ENCODE results near the gene ATP9A. TPM values are rescaled to one million over a fixed set of nuclear protein-coding genes. Genes with fewer than 3 reads are reported as not detected.

Gene ATP9A
- total RNA-seq, 4 donors from 2014 or later = 36.1 to 47.4 (median 38.1) TPM

DNA sequence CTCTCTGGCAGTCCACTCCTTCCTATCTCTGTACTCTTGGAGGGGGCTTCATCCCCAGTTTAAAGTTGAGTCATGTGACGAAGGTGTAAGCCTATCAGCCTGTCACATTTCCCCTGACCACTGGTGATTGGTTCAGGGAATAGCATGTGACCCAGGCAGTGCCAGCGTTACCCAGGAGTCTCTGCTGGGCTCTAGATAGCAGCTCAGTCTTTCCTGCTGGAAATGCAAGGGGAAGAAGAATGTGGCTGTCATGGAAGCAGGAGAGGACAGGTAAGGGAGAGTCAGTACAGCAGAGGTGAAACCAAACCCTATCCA lies 190.1 kb downstream of the ATP9A start:
- Histone ChIP-seq H3K27ac (no peak overlapping the region), H3K36me3 (no peaks in the 10 kb centered on the region), H3K4me3 (no peak overlapping the region), H3K27me3 (no peaks in the 10 kb centered on the region), H3K9me3 (peaks cover 0 to 5% (median 0%) of the 10 kb centered on the region in 4 donors), H3K4me1 (peaks cover 0 to 7% (median 0%) of the 10 kb centered on the region in 4 donors)
- DNase-seq (ENCODE audit: low spot score in 2 of 2) = no peak
- WGBS, 2 donors = 78 to 92% methylated on average over 2 of the region's 2 CpGs
- TF ChIP-seq, protein P1, sequence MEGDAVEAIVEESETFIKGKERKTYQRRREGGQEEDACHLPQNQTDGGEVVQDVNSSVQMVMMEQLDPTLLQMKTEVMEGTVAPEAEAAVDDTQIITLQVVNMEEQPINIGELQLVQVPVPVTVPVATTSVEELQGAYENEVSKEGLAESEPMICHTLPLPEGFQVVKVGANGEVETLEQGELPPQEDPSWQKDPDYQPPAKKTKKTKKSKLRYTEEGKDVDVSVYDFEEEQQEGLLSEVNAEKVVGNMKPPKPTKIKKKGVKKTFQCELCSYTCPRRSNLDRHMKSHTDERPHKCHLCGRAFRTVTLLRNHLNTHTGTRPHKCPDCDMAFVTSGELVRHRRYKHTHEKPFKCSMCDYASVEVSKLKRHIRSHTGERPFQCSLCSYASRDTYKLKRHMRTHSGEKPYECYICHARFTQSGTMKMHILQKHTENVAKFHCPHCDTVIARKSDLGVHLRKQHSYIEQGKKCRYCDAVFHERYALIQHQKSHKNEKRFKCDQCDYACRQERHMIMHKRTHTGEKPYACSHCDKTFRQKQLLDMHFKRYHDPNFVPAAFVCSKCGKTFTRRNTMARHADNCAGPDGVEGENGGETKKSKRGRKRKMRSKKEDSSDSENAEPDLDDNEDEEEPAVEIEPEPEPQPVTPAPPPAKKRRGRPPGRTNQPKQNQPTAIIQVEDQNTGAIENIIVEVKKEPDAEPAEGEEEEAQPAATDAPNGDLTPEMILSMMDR (IDR thresholded peaks at IDR 0.05) = no peak
- TF ChIP-seq POLR2A (IDR thresholded peaks at IDR 0.05) (no peak), EP300 (IDR thresholded peaks at IDR 0.05) (no peak)

DNA sequence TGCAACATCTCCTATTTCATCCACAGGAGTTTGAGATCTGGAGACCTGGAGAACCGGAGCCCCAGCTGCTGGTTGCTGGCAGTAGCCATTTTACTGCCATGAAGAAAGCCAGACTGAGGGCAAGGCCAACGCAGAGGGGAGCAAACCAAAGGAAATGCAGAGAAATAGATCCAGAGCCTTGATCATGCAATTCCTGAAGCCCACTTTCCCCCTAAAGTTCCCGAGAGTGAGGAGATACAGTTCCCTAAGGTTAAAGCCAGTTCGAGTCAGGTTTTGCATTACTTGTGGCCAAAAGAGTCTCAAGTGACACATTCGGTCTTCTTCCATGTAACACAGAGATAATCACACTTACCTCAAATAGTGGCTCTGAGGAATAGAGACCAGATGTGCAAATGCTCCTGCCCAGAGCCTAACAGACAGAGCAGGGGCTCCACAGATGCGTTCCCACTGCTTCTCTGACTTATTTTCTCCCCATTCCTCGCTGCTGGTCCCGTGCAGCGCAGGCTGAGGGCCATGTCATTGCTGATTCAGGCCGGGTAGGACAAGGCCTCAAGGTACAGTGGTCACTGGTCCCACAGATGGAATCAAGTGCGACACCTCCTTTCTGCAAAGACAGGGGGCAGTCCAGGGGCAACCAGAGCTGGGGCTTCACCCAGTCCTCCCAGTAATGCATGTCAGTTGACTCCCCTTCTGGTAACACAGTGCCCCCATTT lies 190.6 kb downstream of the ATP9A start:
- Histone ChIP-seq H3K36me3 (no peaks in the 10 kb centered on the region), H3K27ac (no peak overlapping the region), H3K4me1 (peaks cover 0 to 7% (median 0%) of the 10 kb centered on the region in 4 donors), H3K9me3 (peaks cover 0 to 5% (median 0%) of the 10 kb centered on the region in 4 donors), H3K4me3 (no peak overlapping the region), H3K27me3 (no peaks in the 10 kb centered on the region)
- no peak for DNase-seq (ENCODE audit: low spot score in 2 of 2)
- 86 to 92% methylated on average over 11 of the region's 11 CpGs for WGBS, 2 donors
- TF ChIP-seq, protein P1 (IDR thresholded peaks at IDR 0.05) = no peak
- TF ChIP-seq EP300 (IDR thresholded peaks at IDR 0.05) = no peak
- TF ChIP-seq POLR2A (IDR thresholded peaks at IDR 0.05) = no peak

DNA sequence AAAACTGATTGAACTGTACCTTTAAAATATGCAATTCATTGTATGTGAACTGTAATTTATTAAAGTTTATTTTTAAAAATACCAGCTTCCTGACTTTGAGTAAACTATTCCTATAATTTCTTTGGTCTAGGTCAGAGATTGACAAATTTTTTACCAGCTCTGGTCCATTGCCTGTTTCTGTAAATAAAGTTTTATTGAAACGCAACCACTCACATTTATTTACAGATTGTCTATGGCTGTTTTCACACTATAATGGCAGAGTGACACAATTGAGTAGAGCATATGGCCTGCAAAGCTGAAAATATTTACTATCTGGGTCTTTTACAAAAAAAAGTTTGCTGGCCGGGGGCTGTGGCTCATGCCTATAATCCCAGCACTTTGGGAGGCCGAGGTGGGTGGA lies 192.7 kb downstream of the ATP9A start:
- TF ChIP-seq POLR2A (IDR thresholded peaks at IDR 0.05) (no peak), EP300 (IDR thresholded peaks at IDR 0.05) (no peak)
- TF ChIP-seq, protein P1 (IDR thresholded peaks at IDR 0.05) = no peak
- H3K4me1 ChIP-seq = peaks cover 0 to 20% (median 0%) of the 10 kb centered on the region in 4 donors
- H3K27me3 ChIP-seq = no peaks in the 10 kb centered on the region
- 91% methylated on average over 3 of the region's 3 CpGs for WGBS, 2 donors
- H3K4me3 ChIP-seq = no peak overlapping the region
- H3K27ac ChIP-seq = no peak overlapping the region
- H3K9me3 ChIP-seq = peaks cover 0 to 5% (median 0%) of the 10 kb centered on the region in 4 donors
- no peaks in the 10 kb centered on the region for H3K36me3 ChIP-seq
- no peak for DNase-seq (ENCODE audit: low spot score in 2 of 2)

DNA sequence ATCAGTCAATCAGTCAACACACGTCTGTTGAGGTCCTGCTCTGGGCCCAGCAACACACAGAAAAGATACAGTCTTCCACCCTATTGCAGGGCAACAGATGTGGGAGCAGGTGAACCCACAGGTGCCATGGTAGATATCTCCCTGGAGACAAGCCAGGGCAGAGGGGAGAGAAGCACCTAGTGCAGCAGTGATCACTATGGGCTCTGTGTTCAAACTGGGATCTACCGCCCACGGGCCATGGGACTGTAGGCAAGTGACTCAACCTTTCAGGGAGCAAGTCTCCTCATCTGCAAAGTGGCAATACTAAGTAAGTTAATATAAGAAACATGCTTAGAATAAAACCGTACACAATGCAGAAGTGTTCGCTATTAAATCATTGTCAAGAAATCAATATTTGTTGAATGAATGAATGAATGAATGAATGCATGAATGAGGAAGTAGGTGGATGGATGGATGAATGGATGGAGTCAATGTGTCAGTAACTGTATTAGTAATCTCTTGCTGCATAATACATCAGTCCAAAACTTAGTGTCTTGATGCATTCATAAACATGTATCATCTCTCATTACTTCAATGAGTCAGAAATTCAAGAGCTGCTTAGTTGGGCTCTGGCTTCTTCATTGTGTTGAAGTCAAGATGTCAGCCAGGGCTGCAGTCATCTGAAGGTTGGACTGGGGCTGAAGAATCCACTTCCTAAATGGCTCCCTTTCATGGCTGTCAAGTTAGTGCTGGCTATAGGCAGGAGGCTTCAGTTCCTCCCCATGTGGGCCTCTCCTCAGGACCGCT lies 193.7 kb downstream of the ATP9A start:
- H3K36me3 ChIP-seq = no peaks in the 10 kb centered on the region
- H3K27me3 ChIP-seq = no peaks in the 10 kb centered on the region
- 87 to 98% methylated on average over 5 to 6 of the region's 6 CpGs for WGBS, 2 donors
- H3K4me1 ChIP-seq = peaks cover 0 to 29% (median 0%) of the 10 kb centered on the region in 4 donors
- peaks cover 0 to 5% (median 0%) of the 10 kb centered on the region in 4 donors for H3K9me3 ChIP-seq
- H3K27ac ChIP-seq = peak overlapping the region in 1 of 4 donors; percentile 81
- H3K4me3 ChIP-seq = no peak overlapping the region
- DNase-seq (ENCODE audit: low spot score in 2 of 2) = no peak
- TF ChIP-seq EP300 (IDR thresholded peaks at IDR 0.05) = no peak
- TF ChIP-seq, protein P1 (IDR thresholded peaks at IDR 0.05) = no peak
- no peak for TF ChIP-seq POLR2A (IDR thresholded peaks at IDR 0.05)

Data from tibial nerve (tissue), 4 donors.